Renal cortex interstitium (tissue), 11 donors: Measurements from ENCODE around the gene GPC6. TPM values are rescaled to one million over a fixed set of nuclear protein-coding genes. Genes with fewer than 3 reads are reported as not detected.
A peak's percentile ranks its signal among the peaks of the same experiment; 100 is the strongest.
"Not testable (repeated sequence)": the region's sequence is repeated elsewhere in the genome, so short reads cannot be mapped to it uniquely, and the experiment has no call there.

Experiments used
- DNase-seq, 11 donors: peaks; one replicate each; pipeline ENCODE4 v3.0.0-alpha.2; 2013; ENCODE audit warnings: low read depth in 9 of 11, low spot score in 4 of 11; ENCODE audit errors: extremely low read depth in 1 of 11
- polyA plus RNA-seq, 3 donors: library from polyadenylated mRNA; unstranded; fragments of 120-200 nt; gene quantifications; one replicate each; pipeline ENCODE4 v1.2.1, GENCODE V29; 2013; ENCODE audit not compliant: insufficient read length in 3 of 3

Gene GPC6
- polyA plus RNA-seq, 3 donors = 54.1 to 67.2 (median 57.5) TPM

DNA sequence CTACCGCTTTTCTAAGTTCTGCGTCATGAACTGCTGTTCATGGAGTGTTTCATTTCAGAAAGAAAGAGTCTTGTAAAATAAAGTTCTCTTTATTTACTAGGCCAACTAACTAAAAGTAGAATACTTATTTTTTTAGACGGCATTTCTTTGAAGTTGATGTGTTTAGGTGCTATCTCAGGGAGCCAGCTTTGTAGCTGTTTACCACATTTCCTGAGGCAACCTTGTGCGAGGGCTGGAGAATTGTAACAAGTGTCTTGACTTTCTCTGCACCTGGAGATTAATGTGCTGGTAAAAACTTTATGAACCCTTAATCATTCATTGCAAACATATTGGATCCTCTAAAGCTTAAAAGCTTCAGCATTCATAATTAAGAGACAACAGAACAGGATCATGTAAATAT is 229.3 kb downstream of the GPC6 start:
- no peak for DNase-seq

DNA sequence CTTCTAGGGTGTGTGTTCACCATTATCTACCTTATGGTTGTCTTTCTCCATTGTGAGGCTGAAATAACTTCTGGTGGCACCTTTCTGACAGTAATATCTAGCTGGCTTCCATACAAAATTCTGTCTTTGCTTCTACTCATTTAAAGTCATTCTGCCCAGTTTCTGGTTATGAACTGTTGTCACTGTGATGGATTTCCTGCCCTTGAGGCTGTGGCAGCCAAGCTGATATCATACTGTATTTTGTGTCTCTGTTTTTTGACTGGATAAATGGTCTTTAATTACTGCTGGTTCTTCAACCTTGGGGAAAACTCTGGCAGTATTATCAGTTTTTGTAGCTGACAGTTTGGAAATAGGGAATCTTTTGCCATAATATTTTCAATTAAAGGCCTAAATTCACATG is 233.4 kb downstream of the GPC6 start:
- no peak for DNase-seq

DNA sequence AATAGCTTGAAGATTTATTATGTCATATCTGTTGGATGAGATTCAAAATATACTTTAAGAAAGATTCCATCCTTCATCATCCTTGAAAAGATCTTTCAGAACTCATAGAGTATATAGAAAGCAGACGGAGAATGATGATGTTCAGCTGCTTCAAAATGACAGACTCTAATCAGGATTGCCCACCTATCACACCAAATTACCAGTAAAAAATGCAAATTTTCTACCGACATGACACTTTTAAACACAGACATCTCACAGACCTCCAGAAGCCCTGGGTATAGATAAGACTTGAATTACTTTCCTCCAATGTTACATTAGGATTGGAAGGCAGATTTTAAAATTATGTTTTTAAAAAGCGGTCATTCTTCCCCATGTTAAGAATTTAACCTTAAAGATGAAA is 235.5 kb downstream of the GPC6 start:
- no peak for DNase-seq

DNA sequence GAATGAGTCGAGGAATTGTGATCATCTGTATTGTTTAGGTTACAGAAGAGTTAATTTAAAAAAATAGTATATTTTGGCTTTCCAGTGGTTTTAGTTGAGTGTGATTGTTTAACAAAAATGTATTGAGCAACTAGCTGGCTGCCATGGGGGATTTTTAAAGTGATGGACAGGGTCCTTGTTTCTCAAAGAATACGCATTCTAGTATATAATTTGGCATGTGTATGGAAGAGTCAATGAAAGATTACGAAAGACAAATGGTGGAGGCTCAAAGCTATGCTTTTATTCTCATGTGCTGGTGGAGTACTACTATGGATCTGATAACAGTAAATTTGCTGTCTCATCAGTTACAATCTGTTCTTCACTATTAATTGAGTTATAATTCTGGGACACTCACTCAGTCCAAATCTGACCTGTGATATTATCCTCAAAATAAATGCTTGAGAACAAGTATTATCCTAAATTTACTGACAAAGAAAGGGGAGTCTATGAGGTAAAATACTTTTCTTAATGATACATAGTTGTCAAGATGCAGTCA is 240.0 kb downstream of the GPC6 start:
- DNase-seq = no peak

DNA sequence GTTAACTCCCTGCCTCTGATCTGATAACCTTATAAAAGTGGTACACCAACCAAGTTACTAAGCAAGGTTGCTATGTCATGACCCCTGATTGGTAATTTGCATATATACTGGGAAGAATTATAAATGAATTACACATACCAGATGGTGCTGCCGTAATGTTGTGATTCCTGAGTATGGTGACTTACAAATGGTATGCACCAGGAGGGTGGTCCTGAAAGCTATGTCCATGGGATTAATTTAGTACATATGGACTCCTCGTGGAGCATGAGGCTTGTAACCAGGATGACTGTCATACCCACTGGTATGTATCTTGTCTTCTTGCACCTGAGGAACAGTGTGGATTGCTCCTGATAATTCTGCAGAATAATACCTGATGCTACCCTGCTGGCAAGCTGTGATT is 240.6 kb downstream of the GPC6 start:
- no peak for DNase-seq

DNA sequence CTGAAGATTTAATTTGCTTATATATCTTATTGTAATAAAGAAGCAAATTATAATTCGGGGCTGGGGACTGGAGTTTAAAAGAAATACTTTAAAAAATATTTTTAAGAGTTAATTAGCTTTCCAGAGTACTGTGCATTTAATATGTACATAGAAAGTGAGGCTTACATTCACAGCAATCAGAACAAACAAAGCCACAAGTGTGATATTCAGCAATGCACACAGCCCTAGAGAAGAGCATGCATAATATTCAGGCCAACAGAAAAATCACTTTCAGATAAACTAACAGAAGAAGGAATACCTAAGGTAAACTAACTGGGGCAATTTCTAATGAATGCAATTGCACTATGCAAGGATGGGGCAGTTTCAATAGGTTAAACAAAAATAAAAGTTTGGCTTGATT is 241.8 kb downstream of the GPC6 start:
- no peak for DNase-seq

DNA sequence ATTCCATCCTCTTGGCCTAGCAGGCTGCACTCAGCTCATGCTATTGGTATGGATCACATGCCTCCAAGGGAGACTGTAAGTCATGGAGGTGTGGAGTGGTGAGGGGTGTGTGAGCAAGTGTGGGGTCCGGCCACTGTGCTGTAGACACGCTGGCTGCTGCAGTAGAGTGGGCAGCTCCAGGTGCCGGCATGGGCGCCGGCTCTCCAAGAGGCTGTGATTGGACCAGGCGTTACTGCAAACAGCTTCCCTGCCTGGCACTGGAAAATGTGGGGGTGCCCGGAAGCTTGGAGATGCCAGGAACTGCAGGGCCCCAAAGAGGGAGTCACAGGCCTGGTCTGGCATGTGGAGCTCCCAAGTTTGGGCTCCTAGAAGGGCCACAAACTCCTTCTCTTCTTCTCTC is 245.7 kb downstream of the GPC6 start:
- no peak for DNase-seq

DNA sequence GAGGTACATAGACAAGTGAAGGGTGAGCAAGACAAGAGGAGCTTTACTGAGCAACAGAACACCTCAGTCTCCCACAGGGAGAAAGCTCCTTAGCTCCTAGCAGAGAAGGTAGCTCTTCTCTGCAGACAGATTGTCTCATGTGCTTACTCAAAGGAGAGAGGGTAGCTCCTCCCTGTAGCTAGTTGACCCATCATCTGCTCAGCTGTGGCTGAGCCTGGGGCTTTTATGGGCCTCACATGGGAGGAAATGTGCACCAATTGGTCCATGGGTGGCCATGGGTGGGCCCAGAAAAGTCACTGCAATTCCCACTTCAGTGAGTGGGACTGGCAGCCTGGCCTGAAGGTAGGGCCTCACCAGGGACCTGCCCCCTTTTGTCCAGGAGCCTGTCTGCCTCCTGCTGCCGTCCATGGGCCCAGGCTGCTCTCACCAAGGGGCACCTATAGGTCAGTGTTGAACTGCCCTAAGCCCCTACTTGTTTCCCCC is 246.2 kb downstream of the GPC6 start:
- DNase-seq = no peak

DNA sequence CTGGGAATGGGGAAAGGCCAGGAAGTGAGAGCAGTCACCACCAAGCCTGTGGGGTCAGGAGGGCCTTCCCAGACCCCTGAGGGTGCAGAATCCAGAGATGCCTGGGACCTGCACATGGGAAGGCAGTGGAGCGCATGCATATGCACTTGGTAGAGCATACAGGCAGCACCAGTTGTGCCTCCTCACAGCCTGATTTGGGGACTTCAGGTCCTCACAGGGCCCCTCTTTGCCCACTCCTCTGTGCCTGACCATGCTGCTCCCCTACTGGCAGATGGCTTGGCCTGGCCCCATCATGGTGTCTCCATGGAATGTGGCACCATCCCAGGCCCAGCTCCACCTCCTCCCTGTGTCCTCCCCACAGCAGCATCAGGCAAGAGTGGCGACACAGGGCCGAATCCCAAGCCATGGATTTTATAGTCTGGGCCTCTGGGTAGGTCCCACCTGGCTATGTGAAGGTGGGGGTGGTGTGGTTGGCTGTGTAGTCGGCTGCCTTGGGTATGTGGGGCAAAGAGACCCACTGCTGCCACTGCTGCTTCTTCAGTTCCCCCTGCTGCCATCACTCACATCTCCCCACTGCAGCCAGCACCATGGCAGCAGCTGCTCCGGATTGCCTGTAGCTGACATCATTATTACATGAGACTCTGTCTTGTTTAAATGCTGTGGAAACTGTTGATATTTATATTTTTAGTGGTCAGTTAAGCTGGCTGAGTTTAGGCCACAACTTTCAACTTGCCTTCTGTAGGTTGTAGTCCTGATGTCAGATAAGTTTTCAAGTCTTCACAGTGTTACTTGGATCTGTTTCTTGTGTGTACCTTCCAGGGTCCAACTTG is 247.0 kb downstream of the GPC6 start:
- DNase-seq = no peak

DNA sequence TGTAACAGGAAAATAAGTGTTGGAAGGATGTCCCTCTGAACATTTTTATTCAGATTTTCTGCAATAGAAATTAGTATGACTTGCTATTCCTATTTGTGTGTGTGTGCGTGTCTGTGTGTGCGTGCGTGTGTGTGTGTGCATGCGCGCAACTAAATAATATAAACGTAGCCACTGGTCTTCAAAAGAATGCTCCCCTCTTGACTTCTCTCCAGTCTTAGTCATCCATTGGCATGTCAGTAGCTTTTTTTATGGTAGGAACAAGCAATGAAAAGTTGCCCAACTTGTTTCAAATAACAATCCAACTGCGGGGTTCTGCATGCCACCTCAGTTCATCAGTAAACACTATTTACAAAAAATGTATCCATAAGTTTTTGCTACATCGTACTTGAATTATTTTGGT is 249.6 kb downstream of the GPC6 start:
- DNase-seq = no peak

DNA sequence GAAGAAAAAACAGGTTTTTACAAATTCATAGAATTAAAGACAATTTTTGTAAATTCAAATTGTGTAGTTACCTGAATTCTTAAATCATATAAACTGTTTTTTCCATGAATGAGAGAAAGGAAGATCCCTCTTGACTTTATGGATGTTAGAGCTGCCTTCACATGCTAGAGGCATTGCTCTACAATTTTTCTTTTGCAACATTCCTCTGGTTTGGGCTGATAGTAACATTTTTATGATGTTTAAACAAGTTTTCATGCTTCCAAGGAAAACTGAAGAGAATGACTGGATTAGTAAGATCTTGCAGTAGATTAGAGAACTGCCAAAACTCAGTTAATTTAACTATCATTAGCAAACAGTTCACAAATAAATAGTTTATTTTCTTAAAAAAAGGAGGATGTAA is 250.6 kb downstream of the GPC6 start:
- no peak for DNase-seq

DNA sequence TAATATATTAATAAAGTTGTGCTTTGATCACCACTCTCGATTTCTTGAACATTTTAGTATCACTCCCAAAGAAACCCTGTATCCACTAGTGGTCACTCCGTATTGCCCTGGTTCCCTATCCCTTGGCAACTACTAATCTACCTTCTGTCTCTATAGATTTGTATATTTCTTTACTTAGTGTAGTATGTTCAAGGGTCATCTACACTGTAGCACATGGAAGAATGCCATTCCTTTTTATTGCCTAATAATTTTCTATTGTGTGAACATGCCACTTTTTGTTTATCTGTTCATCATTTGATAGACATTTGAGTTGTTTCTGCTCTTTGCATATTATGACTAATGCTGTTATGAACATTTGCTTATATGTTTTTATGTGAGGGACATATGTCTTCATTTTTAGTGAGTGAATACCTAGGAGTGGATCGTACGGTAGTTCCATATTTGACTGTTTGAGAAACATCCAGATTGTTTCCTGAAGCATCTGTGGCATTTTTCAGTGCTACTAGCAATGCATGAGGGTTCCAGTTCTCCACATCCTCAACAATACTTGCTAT is 254.0 kb downstream of the GPC6 start:
- DNase-seq = no peak

DNA sequence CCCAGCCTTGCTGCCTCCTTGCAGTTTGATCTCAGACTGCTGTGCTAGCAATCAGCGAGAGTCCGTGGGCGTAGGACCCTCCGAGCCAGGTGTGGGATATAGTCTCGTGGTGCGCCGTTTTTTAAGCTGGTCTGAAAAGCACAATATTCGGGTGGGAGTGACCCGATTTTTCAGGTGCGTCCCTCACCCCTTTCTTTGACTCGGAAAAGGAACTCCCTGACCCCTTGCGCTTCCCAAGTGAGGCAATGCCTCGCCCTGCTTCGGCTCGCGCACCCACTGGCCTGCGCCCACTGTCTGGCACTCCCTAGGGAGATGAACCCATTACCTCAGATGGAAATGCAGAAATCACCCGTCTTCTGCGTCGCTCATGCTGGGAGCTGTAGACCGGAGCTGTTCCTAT is 269.5 kb downstream of the GPC6 start:
- DNase-seq = not testable (repeated sequence)

DNA sequence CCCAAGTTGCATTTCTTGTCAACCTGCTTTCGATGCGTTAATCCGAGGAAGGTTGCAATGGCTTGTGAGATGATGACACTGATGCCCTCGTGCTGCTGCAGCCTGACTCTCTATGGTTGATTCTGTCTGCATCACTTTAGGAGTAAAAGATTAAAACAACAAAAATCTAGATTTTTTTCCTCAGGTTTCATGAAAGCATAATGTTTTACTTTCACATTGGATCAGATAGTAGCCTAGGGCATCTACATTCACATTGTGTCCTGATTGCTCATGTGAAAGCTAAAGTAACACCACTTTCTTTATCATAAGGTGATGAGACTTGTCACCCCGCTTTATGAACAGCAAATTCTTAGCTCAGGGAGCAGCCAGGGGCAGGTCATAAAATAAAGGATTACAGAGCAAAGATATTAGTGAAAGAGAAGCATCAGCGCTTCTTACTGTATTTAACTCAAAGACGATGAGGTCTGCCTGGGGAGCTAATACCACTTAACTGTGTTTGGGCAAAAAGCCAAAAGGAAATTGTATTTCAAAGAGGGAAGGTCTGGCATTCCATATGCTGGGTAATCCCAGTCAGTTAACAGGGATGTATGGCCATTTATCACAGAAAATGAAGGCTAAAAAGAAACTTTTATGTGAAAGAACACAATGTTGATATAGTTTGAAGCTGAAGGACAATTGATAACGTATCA is 270.5 kb downstream of the GPC6 start:
- peak in 8 of 11 donors; percentile 6 to 25 (median 14) for DNase-seq

DNA sequence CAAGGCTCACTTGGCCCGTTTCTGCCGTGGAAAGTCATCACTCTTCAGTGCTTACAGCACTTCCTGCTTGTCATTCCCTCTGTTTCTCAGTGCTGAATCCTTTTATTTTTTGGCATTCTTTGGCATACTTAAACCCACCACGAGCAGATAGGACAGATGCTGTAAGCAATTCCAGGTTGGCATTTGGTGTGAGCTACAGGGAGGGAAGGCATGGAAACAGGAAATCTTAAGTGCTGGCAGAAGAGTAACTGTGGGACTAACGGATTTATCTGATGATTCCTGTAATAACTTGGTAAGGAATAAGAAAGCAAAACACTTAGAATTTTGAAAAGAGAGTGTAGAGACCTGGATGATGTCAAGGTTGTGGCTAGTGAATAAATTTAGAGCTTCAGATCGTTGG is 273.4 kb downstream of the GPC6 start:
- no peak for DNase-seq

DNA sequence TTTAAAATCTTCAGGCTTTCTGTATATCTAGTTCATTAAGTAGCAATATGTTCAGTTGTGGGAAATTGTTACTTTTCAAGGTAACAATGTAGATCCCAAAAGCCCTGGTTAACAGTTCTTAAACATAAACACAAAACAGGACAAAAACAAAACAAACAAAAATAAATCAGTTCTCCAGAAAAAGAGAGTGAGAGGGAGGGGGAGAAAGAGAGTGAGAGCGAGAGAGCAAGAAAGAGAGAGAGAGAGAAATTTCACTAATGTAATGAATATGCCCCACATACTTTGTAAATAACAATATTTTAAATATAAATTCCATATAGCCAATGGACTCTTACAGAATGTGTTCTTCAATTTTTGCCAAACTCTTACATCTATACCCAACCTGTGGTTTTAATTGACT is 275.5 kb downstream of the GPC6 start:
- no peak for DNase-seq

DNA sequence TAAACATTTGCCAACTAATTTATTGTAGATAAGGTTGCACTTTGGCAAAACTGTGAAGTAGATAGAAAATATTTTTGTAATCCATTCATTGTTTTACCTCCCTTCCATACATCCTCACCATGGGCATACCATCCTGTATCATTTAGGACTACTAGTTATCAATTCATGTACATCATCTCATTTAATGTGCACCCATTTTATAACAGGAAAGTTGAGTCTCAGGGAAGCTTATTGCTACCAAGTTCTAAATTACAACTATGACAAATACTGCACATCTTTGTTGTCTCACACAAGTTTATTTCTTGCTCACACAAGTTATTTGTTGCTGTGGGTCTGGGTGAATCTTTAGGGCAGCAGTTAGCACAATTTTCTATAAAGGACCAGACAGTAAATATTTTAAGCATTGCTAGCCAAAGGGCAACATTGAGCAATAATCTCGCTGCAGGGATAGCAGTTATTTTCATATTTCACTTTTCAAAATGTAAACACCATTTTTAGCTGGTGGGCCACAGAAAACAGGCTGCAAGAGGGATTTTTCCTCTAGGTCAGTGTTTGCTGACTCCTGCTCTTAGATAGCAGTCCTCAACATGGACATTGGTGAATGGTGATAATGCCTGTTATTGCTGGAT is 276.5 kb downstream of the GPC6 start:
- DNase-seq = no peak

DNA sequence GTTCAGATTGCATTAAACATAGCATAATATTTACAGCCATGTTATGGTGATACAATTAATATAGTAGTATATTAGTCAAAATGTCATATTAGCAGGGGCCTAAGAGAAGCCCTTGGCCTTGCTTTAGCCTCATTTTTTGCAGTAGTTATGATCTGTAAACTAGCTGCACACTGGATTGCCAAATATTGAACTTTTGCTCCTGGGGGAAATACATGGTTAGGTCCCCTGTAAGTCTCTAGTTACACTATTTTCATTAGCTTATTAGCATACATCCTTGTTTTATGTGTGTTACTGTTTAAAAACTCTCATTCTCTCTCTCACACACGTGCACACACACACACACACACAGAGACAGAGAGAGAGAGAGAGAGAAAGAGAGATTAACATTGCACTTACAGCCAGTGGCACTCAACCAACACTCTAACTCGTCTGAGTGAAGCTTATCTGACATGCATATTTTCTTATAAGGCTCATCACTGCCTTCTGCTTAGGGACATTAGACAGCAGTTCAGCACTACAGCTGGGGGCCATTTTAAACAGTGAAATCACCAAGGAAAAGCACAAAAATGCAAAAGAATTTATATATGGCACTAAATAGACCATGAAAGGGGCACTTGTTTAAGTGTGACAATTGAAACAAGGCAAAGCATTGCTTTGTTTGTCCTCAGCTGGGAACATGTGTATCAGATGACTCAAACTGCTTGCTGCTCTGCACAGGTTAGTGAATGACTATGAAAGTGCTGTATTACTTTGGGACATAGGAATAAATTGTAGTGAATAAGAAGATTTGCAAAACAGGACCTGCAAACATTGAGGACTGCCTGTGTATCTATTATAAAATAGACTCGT is 278.7 kb downstream of the GPC6 start:
- DNase-seq = no peak

DNA sequence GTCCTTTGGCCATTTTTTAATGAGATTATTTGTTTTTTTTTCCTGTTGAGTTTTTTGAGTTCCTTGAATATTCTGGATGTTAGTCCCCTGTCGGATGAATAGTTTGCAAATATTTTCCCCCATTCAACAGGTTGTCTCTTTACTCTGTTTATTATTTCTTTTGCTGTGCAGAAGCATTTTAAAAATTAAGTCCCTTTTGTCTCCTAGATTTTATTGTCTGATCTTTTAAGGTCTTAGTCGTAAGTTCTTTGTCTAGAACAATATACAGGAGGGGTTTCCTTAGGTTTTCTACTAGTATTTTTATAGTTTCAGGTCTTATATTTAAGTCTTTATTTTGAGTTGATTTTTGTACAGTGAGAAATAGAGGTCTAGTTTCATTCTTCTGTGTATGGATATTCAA is 284.4 kb downstream of the GPC6 start:
- no peak for DNase-seq
